ENCODE data around the gene DDX5.
"Not testable (repeated sequence)": the region's sequence is repeated elsewhere in the genome, so short reads cannot be mapped to it uniquely, and the experiment has no call there.

Gene DDX5

DNA sequence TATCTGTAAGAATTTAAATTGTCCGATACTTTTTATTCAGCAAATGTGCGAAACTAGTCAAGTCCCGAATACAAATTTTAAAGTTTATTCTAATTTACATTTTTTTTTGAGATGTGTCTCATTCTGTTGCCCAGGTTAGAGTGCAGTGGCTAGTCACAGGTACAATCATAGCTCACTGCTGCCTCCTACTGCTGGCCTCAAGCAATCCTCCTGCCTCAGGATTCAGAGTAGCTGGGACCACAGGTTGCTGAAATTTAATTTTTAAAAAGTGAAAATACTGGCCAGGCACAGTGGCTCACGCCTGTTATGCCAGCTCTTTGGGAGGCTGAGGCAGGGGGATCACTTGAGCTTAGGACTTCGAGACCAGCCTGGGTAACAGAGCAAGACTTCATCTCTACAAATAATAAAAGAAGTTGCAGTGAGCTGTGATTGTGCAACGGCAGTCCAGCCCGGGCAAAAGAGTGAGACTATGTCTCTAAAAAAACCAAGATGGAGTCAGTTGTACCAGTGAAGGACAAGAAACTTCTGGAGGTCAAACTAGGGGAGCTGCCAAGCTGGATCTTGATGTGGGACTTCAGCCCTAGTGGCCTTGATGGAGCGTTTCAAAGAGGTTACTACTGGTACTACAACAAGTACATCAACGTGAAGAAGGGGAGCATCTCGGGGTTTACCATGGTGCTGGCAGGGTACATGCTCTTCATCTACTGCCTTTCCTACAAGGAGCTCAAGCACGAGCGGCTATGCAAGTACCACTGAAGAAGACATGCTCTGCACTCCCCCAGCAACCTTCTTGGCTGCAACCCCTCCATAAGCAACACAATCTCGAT lies 14.8 kb downstream of the DDX5 start:
- no peak for DNase-seq

DNA sequence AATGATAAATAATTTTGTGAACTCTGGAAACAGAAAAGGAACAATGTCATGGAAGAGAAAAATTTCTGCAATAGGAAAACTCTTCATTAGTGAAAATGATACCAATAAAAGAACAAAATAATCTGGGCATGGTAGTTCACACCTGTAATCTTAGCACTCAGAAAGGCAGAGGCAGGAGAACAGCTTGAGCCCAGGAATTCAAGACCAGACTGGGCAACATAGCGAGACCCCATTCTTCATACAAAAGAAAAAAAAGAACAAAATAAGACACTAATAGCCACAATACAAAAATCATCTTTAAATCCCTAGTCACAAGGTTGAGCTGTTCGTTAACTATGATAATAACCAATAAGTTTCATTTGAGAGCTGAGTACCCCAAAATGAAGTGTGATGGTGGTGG lies 17.8 kb downstream of the DDX5 start:
- DNase-seq: no peak

DNA sequence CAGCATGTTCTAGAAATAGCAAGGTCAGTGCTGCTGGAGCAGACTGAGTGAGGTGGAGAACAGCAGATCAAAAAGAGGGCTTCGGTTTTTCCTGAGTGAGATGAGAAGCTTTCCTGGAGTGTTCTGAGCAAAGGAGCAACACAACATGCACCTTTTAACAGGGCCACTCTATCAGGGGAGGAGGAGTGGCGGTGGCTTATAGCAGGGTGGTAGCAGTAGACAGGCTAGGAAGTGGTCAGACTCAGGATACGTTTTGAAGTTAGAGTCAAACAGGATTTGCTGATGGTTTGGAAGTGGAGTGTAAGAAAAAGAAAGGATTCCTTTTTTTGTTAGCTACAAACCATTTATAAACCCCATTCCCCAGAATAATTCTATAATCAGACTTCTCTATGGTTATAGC lies 21.7 kb downstream of the DDX5 start:
- DNase-seq: no peak

DNA sequence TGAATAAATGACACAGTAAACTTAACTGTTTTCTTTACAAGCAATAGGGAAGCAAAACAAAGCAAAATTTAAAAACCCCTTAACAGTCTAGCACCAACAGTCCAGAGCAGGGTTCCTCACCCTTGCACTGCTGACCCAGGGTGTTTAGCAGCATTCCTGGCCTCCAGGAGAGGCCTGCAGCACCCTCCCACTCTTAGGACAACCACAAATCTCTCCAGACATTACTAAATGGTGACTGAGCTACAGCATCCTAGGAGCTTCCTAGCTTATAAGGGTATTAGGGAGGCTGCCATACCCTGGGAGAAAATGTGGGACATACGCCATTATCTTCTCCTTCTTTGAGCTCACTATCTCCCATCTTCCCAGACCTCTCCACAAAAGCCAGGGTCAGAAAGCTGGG lies 25.1 kb downstream of the DDX5 start:
- no peak for DNase-seq

GRCh38 chr17:64477849-64478248 lies 28.2 kb downstream of the DDX5 start:
- no peak for DNase-seq

DNA sequence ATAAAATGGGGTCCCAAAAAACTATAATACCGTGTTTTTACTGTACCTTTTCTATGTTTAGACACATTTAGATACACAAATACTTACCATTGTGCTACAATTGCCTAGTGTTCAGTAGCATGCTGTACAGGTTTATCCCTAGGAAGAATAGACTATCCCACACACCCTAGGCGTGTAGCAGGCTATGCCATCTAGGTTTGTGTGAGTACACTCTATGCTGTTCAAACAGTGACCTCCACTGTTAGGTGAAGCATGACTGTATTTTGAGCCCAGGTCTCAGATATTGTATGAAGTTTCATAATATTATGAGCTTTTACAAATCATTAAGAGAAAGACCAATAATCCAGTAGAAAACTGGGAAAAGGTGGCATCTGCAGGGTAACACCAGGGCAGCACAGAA lies 33.5 kb downstream of the DDX5 start:
- DNase-seq: no peak

GRCh38 chr17:64471440-64471839 lies 34.6 kb downstream of the DDX5 start:
- no peak for DNase-seq

DNA sequence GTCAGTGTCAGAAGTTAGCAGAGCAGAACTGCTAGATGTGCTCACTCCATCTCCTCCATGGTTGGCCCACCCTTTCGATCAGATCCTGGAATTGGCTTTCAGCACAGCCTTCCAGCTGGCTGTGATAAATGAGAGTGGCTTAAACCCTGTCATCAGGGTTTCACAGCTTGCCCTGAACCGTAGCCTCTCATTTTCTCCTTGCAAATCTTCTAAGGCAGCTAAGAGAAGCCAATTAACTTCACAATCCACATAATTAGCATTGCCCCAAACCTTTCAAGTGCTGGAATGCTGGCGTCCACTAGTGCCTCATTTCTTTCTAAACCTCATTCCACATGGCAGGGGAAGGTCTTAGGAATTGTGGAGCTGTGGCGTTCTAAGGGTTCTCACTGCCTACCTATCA lies 35.5 kb downstream of the DDX5 start:
- DNase-seq: no peak

DNA sequence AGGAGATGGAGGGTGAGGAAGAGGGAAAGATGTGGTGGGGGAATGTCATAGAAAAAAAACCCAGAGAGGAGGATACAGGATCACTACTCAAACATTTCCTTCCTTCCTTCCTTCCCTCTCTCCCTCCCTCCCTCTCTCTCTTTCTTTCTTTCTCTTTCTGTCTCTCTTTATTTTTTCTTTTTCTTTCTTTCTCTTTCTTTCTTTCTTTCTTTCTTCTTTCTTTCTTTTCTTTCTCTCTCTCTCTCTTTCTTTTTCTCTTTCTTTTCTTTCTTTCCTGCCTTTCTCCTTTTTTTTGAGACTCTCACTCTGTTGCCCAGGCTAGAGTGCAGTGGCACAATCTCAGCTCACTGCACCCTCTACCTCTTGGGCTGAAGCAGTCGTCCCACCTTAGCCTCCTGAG lies 39.3 kb downstream of the DDX5 start:
- DNase-seq: not testable (repeated sequence)

DNA sequence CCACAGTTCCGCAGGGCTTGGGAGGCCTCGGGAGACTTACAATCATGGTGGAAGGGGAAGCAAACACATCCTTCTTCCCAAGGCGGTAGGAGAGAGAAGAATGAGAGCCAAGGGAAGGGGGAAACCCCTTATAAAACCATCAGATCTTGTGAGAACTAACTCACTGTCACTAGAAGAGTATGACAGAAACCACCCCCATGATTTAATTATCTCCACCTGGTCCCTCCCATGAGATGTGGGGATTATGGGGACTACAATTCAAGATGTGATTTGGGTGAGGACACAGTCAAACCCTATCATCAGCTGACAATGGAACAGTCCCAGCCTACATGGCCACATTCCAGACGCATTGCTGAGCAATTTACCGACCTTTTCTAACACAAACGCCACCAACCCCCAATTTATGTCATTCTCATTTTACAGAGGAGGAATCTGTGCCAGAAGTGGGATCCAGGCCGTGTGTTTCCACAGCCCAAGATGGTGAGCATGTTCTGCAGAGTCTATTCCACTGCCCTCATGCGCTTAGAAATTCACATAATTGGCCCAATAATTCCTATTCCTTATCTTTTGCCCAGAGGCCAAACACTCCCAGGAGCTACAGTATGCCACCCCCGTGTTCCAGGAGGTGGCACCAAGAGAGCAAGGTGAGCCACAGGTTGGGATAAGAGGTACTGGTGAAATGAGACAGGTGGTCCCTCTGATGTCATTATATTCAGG lies 39.9 kb downstream of the DDX5 start:
- no peak for DNase-seq

DNA sequence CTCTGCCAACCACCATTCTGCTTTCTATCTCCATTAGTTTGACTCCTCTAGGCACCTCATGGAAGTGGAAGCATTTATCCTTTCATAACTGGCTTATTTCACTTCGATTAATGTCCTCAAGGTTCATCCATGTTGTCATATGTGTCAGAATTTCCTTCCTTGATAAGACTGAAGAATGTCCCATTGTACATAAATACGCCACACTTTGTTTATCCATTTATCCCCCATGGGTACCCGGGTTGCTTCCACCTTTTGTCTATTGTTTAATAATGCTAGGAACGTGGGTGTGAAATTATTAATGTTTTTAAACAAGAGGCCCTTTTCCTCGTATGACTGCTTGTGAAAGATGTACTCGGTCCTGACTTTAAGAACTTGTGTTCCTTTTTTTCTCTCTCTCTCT lies 44.3 kb downstream of the DDX5 start:
- no peak for DNase-seq

DNA sequence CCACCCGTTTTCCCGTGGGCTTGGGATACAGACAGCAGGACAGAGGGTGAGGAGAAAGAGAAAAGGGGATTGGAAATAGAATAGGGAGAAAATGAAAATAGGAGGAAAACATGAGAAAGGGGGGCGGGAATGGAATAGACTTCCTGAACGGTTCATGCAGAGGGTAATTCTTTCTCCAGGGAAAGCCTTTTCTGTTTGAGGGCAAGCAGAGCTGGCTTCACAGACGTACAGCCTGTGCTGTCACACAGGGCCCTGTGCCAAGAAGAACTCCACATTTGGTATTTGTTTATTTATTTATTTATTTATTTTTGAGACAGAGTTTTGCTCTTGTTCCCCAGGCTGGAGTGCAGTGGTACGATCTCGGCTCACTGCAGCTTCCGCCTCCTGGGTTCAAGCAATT lies 45.1 kb downstream of the DDX5 start:
- DNase-seq: no peak

DNA sequence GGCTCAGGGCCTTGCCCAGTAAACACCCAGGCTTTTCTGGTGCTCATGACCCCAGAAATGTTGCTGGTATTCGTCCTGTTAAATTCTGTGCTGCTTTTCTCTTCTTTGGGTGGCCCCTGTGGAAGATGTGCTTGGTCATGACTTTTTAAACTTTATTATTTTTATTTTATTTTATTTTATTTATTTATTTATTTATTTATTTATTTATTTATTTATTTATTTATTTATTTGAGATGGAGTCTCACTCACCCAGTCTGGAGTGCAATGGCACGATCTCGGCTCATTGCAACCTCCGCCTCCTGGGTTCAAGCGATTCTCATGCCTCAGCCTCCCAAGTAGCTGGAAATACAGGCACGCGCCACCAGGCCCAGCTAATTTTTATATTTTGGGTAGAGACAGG lies 46.3 kb downstream of the DDX5 start:
- not testable (repeated sequence) for DNase-seq

GRCh38 chr17:64459284-64459747 lies 46.8 kb downstream of the DDX5 start:
- DNase-seq: no peak

DNA sequence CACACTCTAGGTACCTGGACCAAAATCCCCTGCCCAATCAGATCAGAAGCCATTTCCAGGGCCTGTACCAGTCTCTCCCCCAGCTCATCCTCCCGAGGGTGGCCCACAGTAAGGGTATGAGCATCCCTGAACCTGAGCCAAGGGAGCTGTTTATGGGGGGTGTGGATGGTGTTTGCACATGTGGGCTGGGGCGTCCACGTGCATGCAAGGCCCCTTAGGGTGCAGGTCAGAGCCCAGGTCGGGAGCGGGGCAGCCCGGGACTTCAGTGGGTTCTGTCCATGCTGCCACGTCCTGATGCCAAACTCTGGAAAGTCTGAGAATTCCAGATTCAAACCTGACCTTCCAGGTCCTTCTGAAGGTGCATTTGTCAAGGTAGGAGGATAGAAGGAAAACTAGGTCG lies 47.3 kb downstream of the DDX5 start:
- no peak for DNase-seq

GRCh38 chr17:64457156-64457555 lies 48.9 kb downstream of the DDX5 start:
- no peak for DNase-seq

GRCh38 chr17:64455993-64456885 lies 49.9 kb downstream of the DDX5 start:
- DNase-seq: peak; percentile 90

GRCh38 chr17:64449545-64449944 lies 56.5 kb downstream of the DDX5 start:
- peak; percentile 59 for DNase-seq

DNA sequence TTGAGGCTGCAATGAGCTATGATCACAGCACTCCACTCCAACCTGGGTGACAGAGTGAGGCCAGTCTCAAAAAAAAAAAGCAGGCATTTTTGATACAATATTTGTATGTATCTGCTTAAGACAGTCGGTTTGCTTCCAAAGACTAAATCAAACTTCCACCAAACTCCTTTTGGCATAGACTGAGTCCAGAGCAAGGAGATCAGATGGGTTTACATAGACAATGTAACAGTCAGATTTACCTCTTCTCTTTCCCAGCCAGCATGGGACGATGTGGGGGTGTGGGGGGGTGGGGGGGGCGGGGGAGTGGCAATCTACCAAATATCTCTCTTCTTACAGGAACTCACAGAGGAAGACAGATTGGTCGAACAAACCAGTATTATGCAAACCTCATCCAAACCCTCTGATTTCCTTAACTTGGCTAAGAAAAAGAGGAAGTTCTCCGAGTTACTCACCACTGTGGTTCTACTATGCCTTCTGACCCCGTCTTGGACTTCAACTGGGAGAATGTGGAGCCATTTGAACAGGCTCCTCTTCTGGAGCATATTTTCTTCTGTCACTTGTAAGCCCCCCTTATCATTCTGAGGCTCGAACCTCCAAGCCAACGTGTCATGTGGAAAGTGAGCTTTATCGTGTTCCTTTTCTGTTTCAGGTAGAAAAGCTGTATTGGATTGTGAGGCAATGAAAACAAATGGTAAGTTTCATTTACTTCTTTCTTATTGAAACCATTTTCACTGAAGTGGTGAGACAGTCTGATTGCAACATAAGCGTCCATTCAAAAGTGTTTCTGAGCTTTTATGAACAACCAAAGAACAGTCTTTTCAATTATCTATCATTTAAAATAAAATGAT lies 57.2 kb downstream of the DDX5 start, which contains the start of gene MILR1:
MILR1 (plus strand) TSS at position 451 of the 848 bp plus-strand sequence; CDS start at position 505, 54 bp downstream.
- peak; percentile 99 for DNase-seq
